GM10248 (cell line): ENCODE results near the gene HOXC11.

Experiments
- CTCF ChIA-PET: fragments of 300-600 bp; sonication (Branson Sonifier 250); formaldehyde crosslinking; extraction: SDS; loops from one replicate; lab custom pipeline; 2021; ENCODE audit warnings: antibody characterized with exemption; lab: Yijun Ruan, JAX
- POLR2A ChIA-PET: fragments of 350-650 bp; sonication (Branson Sonifier 250); formaldehyde crosslinking; extraction: SDS; loops from one replicate; lab custom pipeline; 2020; ENCODE audit warnings: antibody characterized with exemption; lab: Yijun Ruan, JAX
- DNase-seq: peaks from one replicate; pipeline ENCODE4 v3.0.0; 2012; ENCODE audit errors: extremely low spot score
- CTCF ChIP-seq: IDR thresholded peaks from 2 replicates; pipeline ENCODE4 v1.5.1; 2012; ENCODE audit warnings: mild to moderate bottlenecking, low read depth; ENCODE audit errors: extremely low read depth, missing control alignments, control extremely low read depth

The HOXC11 gene

GRCh38 chr12:54022960-54023884, 50.3 kb downstream of the HOXC11 start:
- DNase-seq, result no peak
- ChIA-PET POLR2A (no interaction called here), CTCF (interaction anchor here (0.8 to 6.1 kb wide), 16 partner anchors 10 to 380 kb away, joined by 3 to 56 read pairs (median 5); partner anchors contain the start of genes HOXC10, HOXC4, HOXC5 and HOXC8)
- no peak for TF ChIP-seq CTCF

GRCh38 chr12:54024127-54024526, 51.2 kb downstream of the HOXC11 start:
- POLR2A ChIA-PET, result no interaction called here
- CTCF ChIA-PET, result interaction anchor here (0.8 to 6.1 kb wide), 13 partner anchors 9 to 379 kb away, joined by 3 to 56 read pairs (median 5); partner anchors contain the start of genes HOXC10, HOXC5 and HOXC8
- no peak for DNase-seq
- TF ChIP-seq CTCF, result no peak

GRCh38 chr12:54024581-54025305, 51.8 kb downstream of the HOXC11 start:
- CTCF ChIA-PET, result interaction anchor here (1.3 to 9.2 kb wide), 13 partner anchors 9 to 378 kb away, joined by 3 to 214 read pairs (median 15); partner anchors contain the start of genes HOXC10, HOXC5, HOXC8 and SMUG1
- POLR2A ChIA-PET, result no interaction called here
- no peak for TF ChIP-seq CTCF
- DNase-seq, result no peak

- DNase-seq, result no peak
- POLR2A ChIA-PET, result no interaction called here
- no peak for TF ChIP-seq CTCF
- CTCF ChIA-PET, result interaction anchor here (0.6 to 10.1 kb wide), 9 partner anchors 19 to 256 kb away, joined by 3 to 214 read pairs (median 18); partner anchors contain the start of genes HOXC8 and SMUG1
Measured at GRCh38 chr12:54025499-54026405, 52.8 kb downstream of the HOXC11 start.

GRCh38 chr12:54026640-54027441, 53.9 kb downstream of the HOXC11 start:
- POLR2A ChIA-PET, result no interaction called here
- CTCF ChIA-PET, result interaction anchor here (1.6 to 10.1 kb wide), 7 partner anchors 21 to 187 kb away, joined by 3 to 214 read pairs (median 18); partner anchors contain the start of genes HOXC8 and SMUG1
- no peak for TF ChIP-seq CTCF
- DNase-seq, result no peak
